IMR-90 (cell line): ENCODE measurements around the gene UST.

ENCODE experiments used
- BHLHE40 ChIP-seq: fragments of 150-350 bp; IDR thresholded peaks from 2 replicates; pipeline ENCODE4 v1.6.1; 2016; ENCODE audit warnings: mild to moderate bottlenecking, low read depth, low read length
- CEBPB ChIP-seq: IDR thresholded peaks from 2 replicates; pipeline ENCODE4 v1.6.1; 2012; ENCODE audit warnings: low read depth, low read length, improper control_type of control experiment
- CHD1 ChIP-seq: IDR thresholded peaks from 2 replicates; pipeline ENCODE4 v1.6.1; 2012; ENCODE audit warnings: low read depth, low read length, improper control_type of control experiment
- MAFK ChIP-seq: IDR thresholded peaks from 2 replicates; pipeline ENCODE4 v1.6.1; 2012; ENCODE audit warnings: low read depth, low read length, improper control_type of control experiment
- MXI1 ChIP-seq: IDR thresholded peaks from 2 replicates; pipeline ENCODE4 v1.6.1; 2012; ENCODE audit warnings: low read depth, mild to moderate bottlenecking, low read length, moderate library complexity, borderline replicate concordance
- NFE2L2 ChIP-seq: fragments of 150-350 bp; IDR thresholded peaks from 2 replicates; pipeline ENCODE4 v1.6.1; 2016; ENCODE audit warnings: low read depth, mild to moderate bottlenecking, low read length
- POLR2A ChIP-seq: IDR thresholded peaks from 2 replicates; pipeline ENCODE4 v1.6.1; 2012; ENCODE audit warnings: mild to moderate bottlenecking, low read depth, low read length
- RAD21 ChIP-seq: IDR thresholded peaks from 2 replicates; pipeline ENCODE4 v1.6.1; 2012; ENCODE audit warnings: low read length, improper control_type of control experiment
- RCOR1 ChIP-seq: IDR thresholded peaks from 2 replicates; pipeline ENCODE4 v1.6.1; 2012; ENCODE audit warnings: mild to moderate bottlenecking, low read length, improper control_type of control experiment; ENCODE audit not compliant: insufficient replicate concordance
- RFX5 ChIP-seq: IDR thresholded peaks from 2 replicates; pipeline ENCODE4 v1.8.0; 2012; ENCODE audit warnings: low read depth, mild to moderate bottlenecking, low read length, moderate library complexity
- SMC3 ChIP-seq: fragments of 150-350 bp; IDR thresholded peaks from 2 replicates; pipeline ENCODE4 v1.6.1; 2016; ENCODE audit warnings: low read depth, mild to moderate bottlenecking, antibody characterized with exemption, low read length, moderate library complexity
- TF ChIP-seq, protein P1 (sequence below): conservative IDR thresholded peaks from 2 replicates; pipeline ENCODE4 v1.5.1; 2012; ENCODE audit warnings: mild to moderate bottlenecking, low read depth, low read length, improper control_type of control experiment
- TF ChIP-seq, protein P2 (sequence below): fragments of 150-350 bp; IDR thresholded peaks from 2 replicates; pipeline ENCODE4 v1.6.1; 2017; ENCODE audit warnings: mild to moderate bottlenecking, antibody characterized with exemption, low read length, low read depth

DNA sequence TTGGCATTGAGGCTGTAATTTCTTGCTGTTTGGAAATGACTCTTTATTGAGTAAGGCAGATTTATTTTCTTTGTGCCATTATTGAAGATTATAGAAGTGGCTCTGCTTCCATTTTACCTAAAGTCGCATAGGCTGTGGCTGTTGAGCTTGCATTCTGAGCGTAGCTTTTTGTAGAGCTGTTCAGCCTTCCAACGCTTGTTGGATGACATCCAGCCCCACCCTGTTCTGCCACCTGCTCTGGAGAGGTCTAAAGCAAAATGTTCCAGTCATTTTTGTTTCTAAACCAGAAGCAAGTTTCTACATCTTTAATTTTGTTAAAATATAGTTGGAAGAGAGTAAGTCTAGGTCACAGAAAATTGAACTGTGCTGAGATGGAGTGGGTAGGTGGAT is 24.4 kb downstream of the UST start:
- TF ChIP-seq, protein P1, sequence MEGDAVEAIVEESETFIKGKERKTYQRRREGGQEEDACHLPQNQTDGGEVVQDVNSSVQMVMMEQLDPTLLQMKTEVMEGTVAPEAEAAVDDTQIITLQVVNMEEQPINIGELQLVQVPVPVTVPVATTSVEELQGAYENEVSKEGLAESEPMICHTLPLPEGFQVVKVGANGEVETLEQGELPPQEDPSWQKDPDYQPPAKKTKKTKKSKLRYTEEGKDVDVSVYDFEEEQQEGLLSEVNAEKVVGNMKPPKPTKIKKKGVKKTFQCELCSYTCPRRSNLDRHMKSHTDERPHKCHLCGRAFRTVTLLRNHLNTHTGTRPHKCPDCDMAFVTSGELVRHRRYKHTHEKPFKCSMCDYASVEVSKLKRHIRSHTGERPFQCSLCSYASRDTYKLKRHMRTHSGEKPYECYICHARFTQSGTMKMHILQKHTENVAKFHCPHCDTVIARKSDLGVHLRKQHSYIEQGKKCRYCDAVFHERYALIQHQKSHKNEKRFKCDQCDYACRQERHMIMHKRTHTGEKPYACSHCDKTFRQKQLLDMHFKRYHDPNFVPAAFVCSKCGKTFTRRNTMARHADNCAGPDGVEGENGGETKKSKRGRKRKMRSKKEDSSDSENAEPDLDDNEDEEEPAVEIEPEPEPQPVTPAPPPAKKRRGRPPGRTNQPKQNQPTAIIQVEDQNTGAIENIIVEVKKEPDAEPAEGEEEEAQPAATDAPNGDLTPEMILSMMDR: no peak
- TF ChIP-seq RAD21: no peak
- TF ChIP-seq RCOR1: no peak
- TF ChIP-seq POLR2A: no peak
- TF ChIP-seq, protein P2, sequence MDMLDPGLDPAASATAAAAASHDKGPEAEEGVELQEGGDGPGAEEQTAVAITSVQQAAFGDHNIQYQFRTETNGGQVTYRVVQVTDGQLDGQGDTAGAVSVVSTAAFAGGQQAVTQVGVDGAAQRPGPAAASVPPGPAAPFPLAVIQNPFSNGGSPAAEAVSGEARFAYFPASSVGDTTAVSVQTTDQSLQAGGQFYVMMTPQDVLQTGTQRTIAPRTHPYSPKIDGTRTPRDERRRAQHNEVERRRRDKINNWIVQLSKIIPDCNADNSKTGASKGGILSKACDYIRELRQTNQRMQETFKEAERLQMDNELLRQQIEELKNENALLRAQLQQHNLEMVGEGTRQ: no peak
- no peak for TF ChIP-seq CEBPB
- no peak for TF ChIP-seq BHLHE40
- TF ChIP-seq SMC3: no peak
- TF ChIP-seq MXI1: no peak
- TF ChIP-seq NFE2L2: no peak
- TF ChIP-seq CHD1: no peak
- TF ChIP-seq MAFK: no peak
- TF ChIP-seq RFX5: no peak
